Nephron (organoid): Measurements from ENCODE around the gene USP12.

Source experiments
- H3K27ac Mint-ChIP-seq, 3 experiments: 2 replicates each; pipeline ENCODE4 v1.8.0; 2020; ENCODE audit warnings: mixed read lengths in 3 of 3, mild to moderate bottlenecking in 2 of 3, moderate library complexity in 1 of 3
- H3K27me3 Mint-ChIP-seq: 2 replicates; pipeline ENCODE4 v1.8.0; 2021; ENCODE audit warnings: low read depth, mild to moderate bottlenecking, moderate library complexity, mixed read lengths
- H3K36me3 Mint-ChIP-seq: 2 replicates; pipeline ENCODE4 v1.8.0; 2020; ENCODE audit warnings: low read depth, mixed read lengths
- H3K4me1 Mint-ChIP-seq: 2 replicates; pipeline ENCODE4 v1.8.0; 2020; ENCODE audit warnings: mixed read lengths
- H3K4me3 Mint-ChIP-seq, 3 experiments: 2 replicates each; pipeline ENCODE4 v1.8.0; 2020; ENCODE audit warnings: mild to moderate bottlenecking in 3 of 3, mixed read lengths in 3 of 3, moderate library complexity in 2 of 3
- H3K9me3 Mint-ChIP-seq: 2 replicates; pipeline ENCODE4 v1.8.0; 2020; ENCODE audit warnings: mixed read lengths
- TF ChIP-seq, protein P1 (sequence below), 3 experiments: fragments of 200-600 bp; sonication (generic); IDR thresholded peaks; one replicate each; pipeline ENCODE4 v1.5.0; 2021; ENCODE audit warnings: antibody characterized with exemption in 3 of 3; ENCODE audit not compliant: unreplicated experiment in 3 of 3

Gene USP12

GRCh38 chr13:27053902-27054595 lies 117.6 kb downstream of the USP12 start:
- TF ChIP-seq, protein P1, sequence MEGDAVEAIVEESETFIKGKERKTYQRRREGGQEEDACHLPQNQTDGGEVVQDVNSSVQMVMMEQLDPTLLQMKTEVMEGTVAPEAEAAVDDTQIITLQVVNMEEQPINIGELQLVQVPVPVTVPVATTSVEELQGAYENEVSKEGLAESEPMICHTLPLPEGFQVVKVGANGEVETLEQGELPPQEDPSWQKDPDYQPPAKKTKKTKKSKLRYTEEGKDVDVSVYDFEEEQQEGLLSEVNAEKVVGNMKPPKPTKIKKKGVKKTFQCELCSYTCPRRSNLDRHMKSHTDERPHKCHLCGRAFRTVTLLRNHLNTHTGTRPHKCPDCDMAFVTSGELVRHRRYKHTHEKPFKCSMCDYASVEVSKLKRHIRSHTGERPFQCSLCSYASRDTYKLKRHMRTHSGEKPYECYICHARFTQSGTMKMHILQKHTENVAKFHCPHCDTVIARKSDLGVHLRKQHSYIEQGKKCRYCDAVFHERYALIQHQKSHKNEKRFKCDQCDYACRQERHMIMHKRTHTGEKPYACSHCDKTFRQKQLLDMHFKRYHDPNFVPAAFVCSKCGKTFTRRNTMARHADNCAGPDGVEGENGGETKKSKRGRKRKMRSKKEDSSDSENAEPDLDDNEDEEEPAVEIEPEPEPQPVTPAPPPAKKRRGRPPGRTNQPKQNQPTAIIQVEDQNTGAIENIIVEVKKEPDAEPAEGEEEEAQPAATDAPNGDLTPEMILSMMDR (IDR thresholded peaks at IDR 0.05; ENCODE audit: unreplicated experiment in 3 of 3) = no peak
- no peak overlapping the region for H3K4me3 Mint-ChIP-seq
- peaks cover 3% of the 10 kb centered on the region for H3K9me3 Mint-ChIP-seq
- no peaks in the 10 kb centered on the region for H3K36me3 Mint-ChIP-seq
- no peak overlapping the region for H3K27ac Mint-ChIP-seq
- H3K4me1 Mint-ChIP-seq = peaks cover 8% of the 10 kb centered on the region
- peaks cover 3% of the 10 kb centered on the region for H3K27me3 Mint-ChIP-seq

- Mint-ChIP-seq H3K4me3 (no peak overlapping the region), H3K27me3 (peaks cover 3% of the 10 kb centered on the region), H3K9me3 (peaks cover 3% of the 10 kb centered on the region), H3K36me3 (no peaks in the 10 kb centered on the region), H3K4me1 (peaks cover 8% of the 10 kb centered on the region), H3K27ac (no peak overlapping the region)
- TF ChIP-seq, protein P1 (IDR thresholded peaks at IDR 0.05; ENCODE audit: unreplicated experiment in 3 of 3) = no peak
Measured at GRCh38 chr13:27053210-27053884, 118.3 kb downstream of the USP12 start.

DNA sequence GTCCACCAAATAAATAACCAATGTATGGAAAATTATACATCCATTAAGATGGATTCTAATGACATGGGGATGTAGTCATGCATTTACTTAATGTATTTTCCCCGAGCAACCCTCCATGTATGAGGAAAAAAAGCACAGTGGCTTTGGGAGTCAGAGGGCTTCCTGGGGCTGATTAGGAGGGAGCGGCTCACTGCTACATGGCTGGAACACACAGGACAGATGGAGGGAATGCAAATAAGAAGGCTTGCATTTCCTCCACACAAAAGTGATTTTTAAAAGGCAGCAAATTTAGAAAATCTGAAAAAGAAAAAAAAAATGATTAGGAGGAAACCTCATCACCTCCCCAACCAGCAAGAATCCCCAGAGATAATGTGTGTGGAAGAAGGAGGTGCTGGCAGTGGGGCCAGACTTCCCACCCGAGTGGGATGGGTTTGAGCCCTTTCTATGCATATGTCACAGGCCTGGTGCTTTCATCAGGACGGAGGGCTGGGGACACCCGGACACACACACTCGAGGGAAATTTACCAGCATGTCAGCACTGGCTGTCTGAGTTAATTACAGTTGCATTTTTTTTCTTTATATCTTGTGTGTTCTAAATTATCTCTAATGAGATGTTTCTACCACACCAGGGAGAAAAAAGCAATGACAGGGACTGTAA lies 118.9 kb downstream of the USP12 start:
- Mint-ChIP-seq H3K27ac (no peak overlapping the region), H3K36me3 (no peaks in the 10 kb centered on the region), H3K4me1 (peaks cover 8% of the 10 kb centered on the region), H3K27me3 (peaks cover 3% of the 10 kb centered on the region), H3K4me3 (no peak overlapping the region), H3K9me3 (peaks cover 3% of the 10 kb centered on the region)
- TF ChIP-seq, protein P1 (IDR thresholded peaks at IDR 0.05; ENCODE audit: unreplicated experiment in 3 of 3) = no peak

GRCh38 chr13:27047081-27047480 lies 124.5 kb downstream of the USP12 start:
- H3K27me3 Mint-ChIP-seq = peaks cover 5% of the 10 kb centered on the region
- TF ChIP-seq, protein P1 (IDR thresholded peaks at IDR 0.05; ENCODE audit: unreplicated experiment in 3 of 3) = no peak
- H3K4me3 Mint-ChIP-seq = no peak overlapping the region
- H3K27ac Mint-ChIP-seq = no peak overlapping the region
- H3K36me3 Mint-ChIP-seq = no peaks in the 10 kb centered on the region
- peaks cover 10% of the 10 kb centered on the region for H3K4me1 Mint-ChIP-seq
- peaks cover 3% of the 10 kb centered on the region for H3K9me3 Mint-ChIP-seq

DNA sequence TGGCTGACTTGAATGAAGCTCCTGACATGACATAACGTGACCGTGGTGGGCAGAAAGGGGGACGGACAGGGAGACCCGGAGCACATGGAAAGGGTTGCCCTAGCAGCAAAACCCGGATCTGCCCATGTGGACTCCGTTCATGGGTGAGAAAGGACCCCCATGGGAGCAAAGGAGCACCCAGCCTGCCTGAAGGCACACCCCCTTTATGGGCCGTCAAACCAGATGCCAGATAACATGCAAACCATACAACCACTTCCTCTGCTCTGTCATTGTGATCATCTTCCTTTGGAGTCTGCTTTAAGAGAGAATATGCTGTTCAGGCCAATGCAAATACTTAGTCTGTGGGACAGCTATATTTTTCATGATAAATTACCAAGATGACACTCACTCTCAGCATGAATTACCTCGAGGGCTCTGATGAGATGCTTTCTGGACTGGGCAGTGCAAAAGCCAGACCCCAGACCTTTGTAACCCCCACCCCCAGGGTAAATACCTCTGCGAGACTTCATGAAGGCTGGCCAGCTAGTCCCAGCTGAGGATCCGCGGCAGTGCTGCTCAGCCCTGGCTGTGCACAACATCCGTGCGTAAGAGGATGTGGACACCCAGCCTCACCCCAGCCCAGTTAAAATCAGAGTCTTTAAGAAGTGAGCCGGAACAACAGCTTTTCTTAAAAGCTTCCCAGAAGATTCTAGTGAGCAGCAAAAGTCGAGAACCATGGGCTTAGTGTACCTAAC lies 126.6 kb downstream of the USP12 start:
- no peak overlapping the region for H3K4me3 Mint-ChIP-seq
- no peaks in the 10 kb centered on the region for H3K9me3 Mint-ChIP-seq
- TF ChIP-seq, protein P1 (IDR thresholded peaks at IDR 0.05; ENCODE audit: unreplicated experiment in 3 of 3) = no peak
- H3K36me3 Mint-ChIP-seq = no peaks in the 10 kb centered on the region
- no peak overlapping the region for H3K27ac Mint-ChIP-seq
- peaks cover 9% of the 10 kb centered on the region for H3K27me3 Mint-ChIP-seq
- peaks cover 10% of the 10 kb centered on the region for H3K4me1 Mint-ChIP-seq
